Panc1 (cell line): ENCODE data around the gene SARNP. TPM values are rescaled to one million over a fixed set of nuclear protein-coding genes. Genes with fewer than 3 reads are reported as not detected.
A peak's percentile ranks its signal among the peaks of the same experiment; 100 is the strongest.

Experiments
- ATAC-seq: fragments of 200-7000 bp; cut with Tn5 transposase; 2 replicates; pipeline ENCODE4 v1.9.1; 2020; ENCODE audit warnings: mild to moderate bottlenecking, moderate library complexity
- BruUV-seq: library from RNA; stranded (reverse); fragments of 400-500 nt; replicated peaks from 2 replicates; lab custom pipeline; 2021; lab: Mats Ljungman, UMichigan
- CTCF ChIA-PET: fragments of 300-600 bp; sonication (Branson Sonifier 250); formaldehyde crosslinking; loops from one replicate; lab custom pipeline; 2022; ENCODE audit warnings: antibody characterized with exemption; lab: Charles Lee
- POLR2A ChIA-PET: fragments of 300-600 bp; sonication (Branson Sonifier 250); formaldehyde crosslinking; loops from one replicate; lab custom pipeline; 2022; ENCODE audit warnings: antibody characterized with exemption; lab: Charles Lee
- DNase-seq: peaks from one replicate; pipeline ENCODE4 v3.0.0-alpha.2; 2010; ENCODE audit warnings: low read depth, low spot score
- H3K27ac ChIP-seq: 2 replicates; pipeline ENCODE4 v1.5.1; 2011; ENCODE audit warnings: mild to moderate bottlenecking, low read length, inconsistent platforms
- H3K27me3 ChIP-seq: fragments of 200-500 bp; sonication (Bioruptor generic); 2 replicates; pipeline ENCODE4 v1.6.0; 2014; ENCODE audit warnings: low read length, inconsistent platforms; ENCODE audit not compliant: control insufficient read depth, insufficient read depth
- H3K36me3 ChIP-seq: fragments of 200-500 bp; sonication (Bioruptor generic); 2 replicates; pipeline ENCODE4 v1.5.1; 2014; ENCODE audit warnings: inconsistent platforms, mild to moderate bottlenecking, low read length, moderate library complexity; ENCODE audit not compliant: control insufficient read depth, insufficient read depth
- H3K4me1 ChIP-seq: 2 replicates; pipeline ENCODE4 v1.5.1; 2011; ENCODE audit warnings: inconsistent platforms, mild to moderate bottlenecking, low read length, moderate library complexity; ENCODE audit not compliant: control insufficient read depth, insufficient read depth
- H3K4me3 ChIP-seq, 2 experiments: 2 replicates each; pipeline ENCODE4 v1.5.1; 2011 to 2012; ENCODE audit warnings: low read depth in 2 of 2, low read length in 2 of 2, mild to moderate bottlenecking in 2 of 2, inconsistent platforms in 1 of 2, moderate library complexity in 1 of 2
- H3K9me3 ChIP-seq: fragments of 200-500 bp; sonication (Bioruptor generic); 2 replicates; pipeline ENCODE4 v1.5.1; 2014; ENCODE audit warnings: low read depth, mild to moderate bottlenecking, inconsistent platforms, low read length, moderate library complexity; ENCODE audit not compliant: control insufficient read depth, insufficient read depth
- CTCF ChIP-seq: fragments of 450-650 bp; IDR thresholded peaks from 2 replicates; pipeline ENCODE4 v1.5.1; 2017; ENCODE audit warnings: mild to moderate bottlenecking
- POLR2AphosphoS5 ChIP-seq: IDR thresholded peaks from 2 replicates; pipeline ENCODE4 v1.6.1; 2012; ENCODE audit warnings: mild to moderate bottlenecking, low read depth, low read length, moderate library complexity
- REST ChIP-seq, 2 experiments: IDR thresholded peaks; 2 replicates each; pipeline ENCODE4 v1.6.1; 2011 to 2012; ENCODE audit warnings: low read depth in 2 of 2, control low read depth in 1 of 2, low read length in 1 of 2, mild to moderate bottlenecking in 1 of 2, moderate library complexity in 1 of 2; ENCODE audit not compliant: insufficient read depth in 1 of 2
- SIN3A ChIP-seq: IDR thresholded peaks from 2 replicates; pipeline ENCODE4 v1.6.1; 2012; ENCODE audit warnings: low read depth, mild to moderate bottlenecking, low read length, moderate library complexity, borderline replicate concordance; ENCODE audit not compliant: insufficient read depth
- TCF7L2 ChIP-seq: IDR thresholded peaks from 2 replicates; pipeline ENCODE4 v1.6.1; 2011; ENCODE audit warnings: mild to moderate bottlenecking, low read depth, low read length, inconsistent platforms
- in situ Hi-C: cut with HindIII; loops from 2 replicates; pipeline ENCODE4 v1.10.0; 2016; ENCODE audit warnings: low sequenced_read_pairs, low pct_unique_long_range_greater_than_20kb
- intact Hi-C: fragments of 100-400 bp; cut with micrococcal nuclease; formaldehyde crosslinking; loops from one replicate; pipeline ENCODE4 v1.10.0; 2022; ENCODE audit not compliant: unreplicated experiment
- total RNA-seq: library from RNA; stranded (reverse); gene quantifications from one replicate; pipeline ENCODE4 v1.2.1, GENCODE V29; 2021; ENCODE audit not compliant: unreplicated experiment

SARNP gene
- total RNA-seq, 1 experiment from 2014 or later: 69.3 TPM

- Histone ChIP-seq H3K27me3 (no peaks in the 10 kb centered on the region), H3K4me3 (peak overlapping the region; percentile 44 to 73), H3K4me1 (peaks cover 12% of the 10 kb centered on the region), H3K36me3 (no peaks in the 10 kb centered on the region), H3K27ac (peak overlapping the region; percentile 30; the same call in 1 of the 2 replicates), H3K9me3 (no peaks in the 10 kb centered on the region)
- ChIA-PET POLR2A (interaction anchor here (0.8 to 1.3 kb wide), 2 partner anchors 9 to 80 kb away, joined by 4 to 5 read pairs; partner anchors contain the start of genes CD63, ORMDL2 and SARNP), CTCF (interaction anchor here (0.5 to 2.7 kb wide), 15 partner anchors 9 to 1434 kb away, joined by 3 to 17 read pairs (median 6); partner anchors contain the start of genes ORMDL2, SARNP and SUOX)
- in situ Hi-C loops (no loop called here), intact Hi-C loops (loop anchor here (2.0 to 5.0 kb wide), 2 partner anchors 58 to 79 kb away; partner anchors contain the start of genes ORMDL2 and SARNP)
- BruUV-seq: no TSS peak
- DNase-seq (peak; percentile 91), ATAC-seq (peak; percentile 74)
- TF ChIP-seq REST (IDR thresholded peaks at IDR 0.05; ENCODE audit: insufficient read depth in 1 of 2, low read depth in 2 of 2, low read length in 1 of 2): no peak
- TF ChIP-seq POLR2AphosphoS5: no peak
- no peak for TF ChIP-seq SIN3A
- peak; percentile 83 for TF ChIP-seq CTCF
- TF ChIP-seq TCF7L2: no peak
These were observed 79.2 kb downstream of the SARNP start for GRCh38 chr12:55738123-55739024.

- H3K27me3 ChIP-seq: no peaks in the 10 kb centered on the region
- no peaks in the 10 kb centered on the region for H3K36me3 ChIP-seq
- BruUV-seq: no TSS peak
- ATAC-seq (peak; percentile 18; the same call in 1 of the 2 replicates), DNase-seq (no peak)
- H3K4me1 ChIP-seq: peaks cover 11% of the 10 kb centered on the region
- intact Hi-C loops (loop anchor here (1.0 to 5.0 kb wide), 3 partner anchors 59 to 80 kb away; partner anchors contain the start of genes ORMDL2 and SARNP), in situ Hi-C loops (no loop called here)
- 0 out of 2 replicates have a peak overlapping the region, but pooled peaks have one; percentile 30 for H3K27ac ChIP-seq
- H3K9me3 ChIP-seq: no peaks in the 10 kb centered on the region
- TF ChIP-seq REST (IDR thresholded peaks at IDR 0.05; ENCODE audit: insufficient read depth in 1 of 2, low read depth in 2 of 2, low read length in 1 of 2): no peak
- peak; percentile 47; the same call in 1 of the 2 replicates for TF ChIP-seq CTCF
- peak overlapping the region; percentile 44 to 73 for H3K4me3 ChIP-seq
- ChIA-PET POLR2A (no interaction called here), CTCF (interaction anchor here (0.6 to 2.7 kb wide), 7 partner anchors 8 to 202 kb away, joined by 3 to 17 read pairs (median 11); partner anchors contain the start of genes ORMDL2 and SARNP)
These were observed 79.9 kb downstream of the SARNP start for GRCh38 chr12:55737581-55738122.
